ENCODE results near the gene CCDC178.

The CCDC178 gene

GRCh38 chr18:33146014-33146413, 294.5 kb downstream of the CCDC178 start:
- Histone ChIP-seq H3K4me3 (no peak overlapping the region), H3K27ac (no peak overlapping the region)
- no peak for TF ChIP-seq CTCF (IDR thresholded peaks at IDR 0.05)
- DNase-seq (ENCODE audit: low spot score) = no peak

GRCh38 chr18:33135951-33136660, 304.4 kb downstream of the CCDC178 start:
- TF ChIP-seq CTCF (IDR thresholded peaks at IDR 0.05) = no peak
- no peak overlapping the region for H3K27ac ChIP-seq
- DNase-seq (ENCODE audit: low spot score) = no peak
- H3K4me3 ChIP-seq = no peak overlapping the region

- Histone ChIP-seq H3K27ac (no peak overlapping the region), H3K4me3 (no peak overlapping the region)
- DNase-seq (ENCODE audit: low spot score) = no peak
- TF ChIP-seq CTCF (IDR thresholded peaks at IDR 0.05) = no peak
These were observed 307.9 kb downstream of the CCDC178 start for GRCh38 chr18:33132657-33133056.

GRCh38 chr18:33128581-33128980, 311.9 kb downstream of the CCDC178 start:
- DNase-seq (ENCODE audit: low spot score) = no peak
- Histone ChIP-seq H3K4me3 (no peak overlapping the region), H3K27ac (no peak overlapping the region)
- no peak for TF ChIP-seq CTCF (IDR thresholded peaks at IDR 0.05)

GRCh38 chr18:33123862-33124518, 316.5 kb downstream of the CCDC178 start:
- no peak overlapping the region for H3K4me3 ChIP-seq
- no peak for TF ChIP-seq CTCF (IDR thresholded peaks at IDR 0.05)
- no peak for DNase-seq (ENCODE audit: low spot score)
- H3K27ac ChIP-seq = no peak overlapping the region

GRCh38 chr18:33116376-33116775, 324.1 kb downstream of the CCDC178 start:
- TF ChIP-seq CTCF (IDR thresholded peaks at IDR 0.05) = no peak
- Histone ChIP-seq H3K4me3 (no peak overlapping the region), H3K27ac (no peak overlapping the region)
- no peak for DNase-seq (ENCODE audit: low spot score)

- H3K27ac ChIP-seq = no peak overlapping the region
- TF ChIP-seq CTCF (IDR thresholded peaks at IDR 0.05) = no peak
- no peak overlapping the region for H3K4me3 ChIP-seq
- DNase-seq (ENCODE audit: low spot score) = no peak
These were observed 324.6 kb downstream of the CCDC178 start for GRCh38 chr18:33115917-33116316.
